T-cell (primary cell): ENCODE results near the gene ZNF500. TPM values are rescaled to one million over a fixed set of nuclear protein-coding genes. Genes with fewer than 3 reads are reported as not detected.

Experiments
- ATAC-seq, 4 experiments: fragments of 200-7000 bp in 3 of 4; fragments of 150-1000 bp in 1 of 4; cut with Tn5 transposase; replicated peaks in 1 of 4; 1 replicate in 3 of 4; 2 replicates in 1 of 4; pipeline ENCODE4 v1.10.0; 2021; ENCODE audit warnings: moderate library complexity in 3 of 4, mild to moderate bottlenecking in 2 of 4, moderate number of reproducible peaks in 1 of 4
- CTCF ChIA-PET, 2 donors: fragments of 300-600 bp; sonication (Branson Sonifier 250); formaldehyde crosslinking; loops; one replicate each; lab custom pipeline; 2022; ENCODE audit warnings: antibody characterized with exemption in 2 of 2; lab: Charles Lee
- POLR2A ChIA-PET, 2 donors: fragments of 300-600 bp; sonication (Branson Sonifier 250); formaldehyde crosslinking; loops; one replicate each; lab custom pipeline; 2022; ENCODE audit warnings: antibody characterized with exemption in 2 of 2; lab: Charles Lee
- DNase-seq, 35 experiments: peaks; one replicate each; pipeline versions ENCODE4 v3.0.0 to v3.0.0-alpha.2; 2013 to 2023
- H3K27ac ChIP-seq: one replicate; pipeline ENCODE4 v1.5.1; 2013; ENCODE audit warnings: low read length
- H3K27me3 ChIP-seq, 2 experiments: replicated peaks in 1 of 2; 1 replicate in 1 of 2; 2 replicates in 1 of 2; pipeline versions ENCODE4 v1.6.1 to v1.7.0; 2013; ENCODE audit warnings: low read length in 1 of 2, mixed read lengths in 1 of 2; ENCODE audit not compliant: control insufficient read depth in 2 of 2, insufficient read depth in 2 of 2; ENCODE audit errors: extremely low read depth in 1 of 2
- H3K36me3 ChIP-seq, 2 donors: 1 replicate in 1 of 2; 2 replicates in 1 of 2; pipeline versions ENCODE4 v1.6.1 to v1.7.0; 2013; ENCODE audit warnings: low read length in 1 of 2; ENCODE audit not compliant: control insufficient read depth in 2 of 2, insufficient read depth in 1 of 2; ENCODE audit errors: extremely low read depth in 1 of 2
- H3K4me1 ChIP-seq, 2 experiments: 1 replicate in 1 of 2; 2 replicates in 1 of 2; pipeline versions ENCODE4 v1.6.1 to v1.7.0; 2013; ENCODE audit warnings: low read length in 2 of 2, mixed read lengths in 1 of 2; ENCODE audit not compliant: insufficient read depth in 2 of 2, control insufficient read depth in 1 of 2; ENCODE audit errors: extremely low read depth in 1 of 2
- H3K4me3 ChIP-seq, 2 donors: 1 replicate in 1 of 2; 2 replicates in 1 of 2; pipeline versions ENCODE4 v1.5.1 to v1.7.0; 2013; ENCODE audit warnings: mild to moderate bottlenecking in 2 of 2, low read length in 1 of 2, moderate library complexity in 1 of 2; ENCODE audit not compliant: control insufficient read depth in 1 of 2; ENCODE audit errors: extremely low read depth in 1 of 2
- H3K9me3 ChIP-seq: 2 replicates; pipeline ENCODE4 v1.7.0; 2013
- H3K27ac Mint-ChIP-seq, 2 donors: one replicate each; pipeline ENCODE4 v1.8.0; 2020 to 2021; ENCODE audit warnings: mild to moderate bottlenecking in 2 of 2, mixed read lengths in 2 of 2
- H3K27me3 Mint-ChIP-seq, 2 donors: one replicate each; pipeline ENCODE4 v1.8.0; 2021 to 2022; ENCODE audit warnings: mixed read lengths in 2 of 2
- H3K36me3 Mint-ChIP-seq: one replicate; pipeline ENCODE4 v1.8.0; 2021; ENCODE audit warnings: mixed read lengths
- H3K4me1 Mint-ChIP-seq, 3 donors: one replicate each; pipeline ENCODE4 v1.8.0; 2020 to 2022; ENCODE audit warnings: mixed read lengths in 3 of 3, mild to moderate bottlenecking in 1 of 3
- H3K4me3 Mint-ChIP-seq, 3 donors: one replicate each; pipeline ENCODE4 v1.8.0; 2020 to 2022; ENCODE audit warnings: mild to moderate bottlenecking in 3 of 3, mixed read lengths in 3 of 3, moderate library complexity in 3 of 3
- H3K9me3 Mint-ChIP-seq, 3 donors: one replicate each; pipeline ENCODE4 v1.8.0; 2020 to 2022; ENCODE audit warnings: mixed read lengths in 3 of 3
- WGBS: methylation state at CpG from one replicate; pipeline ENCODE4 v1.1.5; 2013; ENCODE audit warnings: missing lambda C conversion rate; ENCODE audit not compliant: insufficient coverage; 5-methylcytosine and 5-hydroxymethylcytosine counted together
- total RNA-seq, 35 experiments: library from RNA in 6 of 35; stranded (reverse) in 6 of 35; fragments of 120-200 nt in 1 of 35; gene quantifications; one replicate each; pipeline versions ENCODE4 v1.2.1 to v1.2.4 and lab custom pipeline; 2013 to 2026

Gene ZNF500
- total RNA-seq, 5 donors from 2014 or later (not counting 1 experiment from before 2014, with no cell fraction given), result 19.7 to 36.6 (median 32.4) TPM

GRCh38 chr16:4755687-4756086 lies 11.3 kb downstream of the ZNF500 start:
- ChIA-PET CTCF (no interaction called here), POLR2A (interaction anchor here in 1 of 2 donors (0.6 kb wide), 2 partner anchors 74 to 101 kb away, joined by 3 to 6 read pairs; no protein-coding TSS in a partner anchor)
- peaks cover 46% of the 10 kb centered on the region for H3K36me3 Mint-ChIP-seq
- no peaks in the 10 kb centered on the region for H3K27me3 ChIP-seq
- peaks cover 14 to 74% of the 10 kb centered on the region in 2 donors for H3K36me3 ChIP-seq
- H3K9me3 ChIP-seq, result no peaks in the 10 kb centered on the region
- H3K27ac Mint-ChIP-seq, result no peak overlapping the region
- ATAC-seq, result no peak
- no peaks in the 10 kb centered on the region for H3K9me3 Mint-ChIP-seq
- H3K4me1 Mint-ChIP-seq, result peaks cover 0 to under 1% (median 0%) of the 10 kb centered on the region in 3 donors
- H3K4me3 Mint-ChIP-seq, result no peak overlapping the region
- whole genome bisulfite sequencing, result 100% methylated on average over 5 of the region's 6 CpGs
- H3K4me1 ChIP-seq, result no peaks in the 10 kb centered on the region
- no peak for DNase-seq
- no peak overlapping the region for H3K4me3 ChIP-seq
- no peak overlapping the region for H3K27ac ChIP-seq
- no peaks in the 10 kb centered on the region for H3K27me3 Mint-ChIP-seq

- Histone ChIP-seq H3K9me3 (no peaks in the 10 kb centered on the region), H3K36me3 (peaks cover 15 to 69% of the 10 kb centered on the region in 2 donors), H3K27ac (no peak overlapping the region), H3K27me3 (no peaks in the 10 kb centered on the region), H3K4me1 (no peaks in the 10 kb centered on the region), H3K4me3 (no peak overlapping the region)
- DNase-seq (no peak), ATAC-seq (no peak)
- no peaks in the 10 kb centered on the region for H3K4me1 Mint-ChIP-seq
- CTCF ChIA-PET, result no interaction called here
- H3K36me3 Mint-ChIP-seq, result peaks cover 40% of the 10 kb centered on the region
- H3K27ac Mint-ChIP-seq, result no peak overlapping the region
- WGBS, result 98% methylated on average over 4 of the region's 4 CpGs
- no peaks in the 10 kb centered on the region for H3K9me3 Mint-ChIP-seq
- H3K4me3 Mint-ChIP-seq, result no peak overlapping the region
- POLR2A ChIA-PET, result interaction anchor here in 1 of 2 donors (0.6 kb wide), 1 partner anchor 9 kb away, joined by 3 read pairs; no protein-coding TSS in a partner anchor
- no peaks in the 10 kb centered on the region for H3K27me3 Mint-ChIP-seq
These were observed 12.1 kb downstream of the ZNF500 start for GRCh38 chr16:4754865-4755264.

GRCh38 chr16:4753227-4753626 lies 13.7 kb downstream of the ZNF500 start:
- no peak overlapping the region for H3K4me3 ChIP-seq
- POLR2A ChIA-PET, result no interaction called here
- peaks cover 16 to 56% of the 10 kb centered on the region in 2 donors for H3K36me3 ChIP-seq
- no peaks in the 10 kb centered on the region for H3K9me3 ChIP-seq
- H3K4me1 ChIP-seq, result peaks cover 0 to 6% of the 10 kb centered on the region in 2 experiments
- H3K4me3 Mint-ChIP-seq, result no peak overlapping the region
- ATAC-seq (no peak), DNase-seq (no peak)
- no peak overlapping the region for H3K27ac Mint-ChIP-seq
- H3K27ac ChIP-seq, result no peak overlapping the region
- H3K27me3 Mint-ChIP-seq, result no peaks in the 10 kb centered on the region
- 95% methylated on average over 5 of the region's 11 CpGs for WGBS
- H3K36me3 Mint-ChIP-seq, result peaks cover 28% of the 10 kb centered on the region
- H3K9me3 Mint-ChIP-seq, result no peaks in the 10 kb centered on the region
- no peaks in the 10 kb centered on the region for H3K27me3 ChIP-seq
- CTCF ChIA-PET, result no interaction called here
- H3K4me1 Mint-ChIP-seq, result peaks cover 5 to 8% (median 5%) of the 10 kb centered on the region in 3 donors

GRCh38 chr16:4752351-4753100 lies 14.4 kb downstream of the ZNF500 start:
- H3K4me1 ChIP-seq, result peaks cover 0 to 12% of the 10 kb centered on the region in 2 experiments
- Mint-ChIP-seq H3K27ac (no peak overlapping the region), H3K36me3 (peaks cover 28% of the 10 kb centered on the region), H3K9me3 (no peaks in the 10 kb centered on the region), H3K4me1 (peaks cover 12 to 14% (median 12%) of the 10 kb centered on the region in 3 donors), H3K27me3 (no peaks in the 10 kb centered on the region), H3K4me3 (no peak overlapping the region)
- no peaks in the 10 kb centered on the region for H3K27me3 ChIP-seq
- ChIA-PET CTCF (no interaction called here), POLR2A (no interaction called here)
- no peak for DNase-seq
- no peak for ATAC-seq
- peaks cover 11 to 53% of the 10 kb centered on the region in 2 donors for H3K36me3 ChIP-seq
- WGBS, result 96% methylated on average over 43 of the region's 44 CpGs
- no peaks in the 10 kb centered on the region for H3K9me3 ChIP-seq
- no peak overlapping the region for H3K27ac ChIP-seq
- no peak overlapping the region for H3K4me3 ChIP-seq

- no peak overlapping the region for H3K27ac Mint-ChIP-seq
- POLR2A ChIA-PET, result no interaction called here
- Histone ChIP-seq H3K4me3 (no peak overlapping the region), H3K27me3 (no peaks in the 10 kb centered on the region), H3K9me3 (no peaks in the 10 kb centered on the region), H3K4me1 (peaks cover 0 to 25% of the 10 kb centered on the region in 2 experiments), H3K36me3 (peaks cover 11 to 52% of the 10 kb centered on the region in 2 donors), H3K27ac (no peak overlapping the region)
- H3K27me3 Mint-ChIP-seq, result no peaks in the 10 kb centered on the region
- CTCF ChIA-PET, result no interaction called here
- peaks cover 16 to 21% (median 18%) of the 10 kb centered on the region in 3 donors for H3K4me1 Mint-ChIP-seq
- DNase-seq (no peak), ATAC-seq (no peak)
- H3K9me3 Mint-ChIP-seq, result no peaks in the 10 kb centered on the region
- H3K4me3 Mint-ChIP-seq, result no peak overlapping the region
- 92% methylated on average over 8 of the region's 8 CpGs for WGBS
- peaks cover 22% of the 10 kb centered on the region for H3K36me3 Mint-ChIP-seq
These were observed 16.1 kb downstream of the ZNF500 start for GRCh38 chr16:4750896-4751295.

- Mint-ChIP-seq H3K36me3 (peaks cover 14% of the 10 kb centered on the region), H3K27ac (no peak overlapping the region), H3K27me3 (no peaks in the 10 kb centered on the region), H3K9me3 (no peaks in the 10 kb centered on the region), H3K4me3 (no peak overlapping the region), H3K4me1 (peaks cover 16 to 21% (median 18%) of the 10 kb centered on the region in 3 donors)
- peaks cover 0 to 25% of the 10 kb centered on the region in 2 experiments for H3K4me1 ChIP-seq
- no peaks in the 10 kb centered on the region for H3K27me3 ChIP-seq
- no peaks in the 10 kb centered on the region for H3K9me3 ChIP-seq
- ChIA-PET POLR2A (no interaction called here), CTCF (no interaction called here)
- H3K36me3 ChIP-seq, result peaks cover 11 to 41% of the 10 kb centered on the region in 2 donors
- DNase-seq (no peak), ATAC-seq (no peak)
- no peak overlapping the region for H3K4me3 ChIP-seq
- 96% methylated on average over 2 of the region's 10 CpGs for WGBS
- no peak overlapping the region for H3K27ac ChIP-seq
These were observed 17.2 kb downstream of the ZNF500 start for GRCh38 chr16:4749700-4750257.
